ENCODE data around the gene ZFP1. TPM values are rescaled to one million over a fixed set of nuclear protein-coding genes. Genes with fewer than 3 reads are reported as not detected.

Gene ZFP1
- total and polyA plus RNA-seq, 9 of the 15 experiments (the other 6 are each of a cell fraction or from before 2014, with no cell fraction given) = 2.6 to 14.7 (median 11.6) TPM

DNA sequence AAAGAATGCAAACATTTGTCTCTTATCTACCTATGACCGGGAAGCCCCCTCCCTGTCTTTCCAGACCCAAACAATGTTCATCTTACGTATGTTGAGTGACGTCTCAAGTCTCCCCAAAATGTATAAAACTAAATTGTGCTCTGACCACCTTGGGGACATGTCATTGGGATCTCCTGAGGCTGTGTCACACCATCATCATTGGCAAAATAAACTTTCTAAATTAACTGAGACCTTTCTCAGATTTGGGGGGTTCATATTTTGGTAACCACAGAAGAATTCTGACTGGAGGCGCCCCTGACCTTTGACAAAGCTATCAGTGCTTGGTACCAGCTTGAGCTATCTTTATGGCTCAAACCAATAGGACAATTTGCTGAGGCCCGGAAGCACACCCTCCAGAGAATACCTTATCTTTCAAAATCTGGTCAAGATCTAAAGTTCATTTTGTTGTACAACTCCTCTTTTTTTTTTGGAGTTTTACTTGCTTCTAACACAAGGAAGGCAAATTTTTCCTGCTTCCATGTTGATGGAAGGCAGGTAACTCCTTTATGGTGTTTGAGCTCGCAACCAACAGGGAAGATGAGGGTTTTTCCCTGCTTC is 29.3 kb upstream of the ZFP1 start (continued):
- TF ChIP-seq, protein P1, sequence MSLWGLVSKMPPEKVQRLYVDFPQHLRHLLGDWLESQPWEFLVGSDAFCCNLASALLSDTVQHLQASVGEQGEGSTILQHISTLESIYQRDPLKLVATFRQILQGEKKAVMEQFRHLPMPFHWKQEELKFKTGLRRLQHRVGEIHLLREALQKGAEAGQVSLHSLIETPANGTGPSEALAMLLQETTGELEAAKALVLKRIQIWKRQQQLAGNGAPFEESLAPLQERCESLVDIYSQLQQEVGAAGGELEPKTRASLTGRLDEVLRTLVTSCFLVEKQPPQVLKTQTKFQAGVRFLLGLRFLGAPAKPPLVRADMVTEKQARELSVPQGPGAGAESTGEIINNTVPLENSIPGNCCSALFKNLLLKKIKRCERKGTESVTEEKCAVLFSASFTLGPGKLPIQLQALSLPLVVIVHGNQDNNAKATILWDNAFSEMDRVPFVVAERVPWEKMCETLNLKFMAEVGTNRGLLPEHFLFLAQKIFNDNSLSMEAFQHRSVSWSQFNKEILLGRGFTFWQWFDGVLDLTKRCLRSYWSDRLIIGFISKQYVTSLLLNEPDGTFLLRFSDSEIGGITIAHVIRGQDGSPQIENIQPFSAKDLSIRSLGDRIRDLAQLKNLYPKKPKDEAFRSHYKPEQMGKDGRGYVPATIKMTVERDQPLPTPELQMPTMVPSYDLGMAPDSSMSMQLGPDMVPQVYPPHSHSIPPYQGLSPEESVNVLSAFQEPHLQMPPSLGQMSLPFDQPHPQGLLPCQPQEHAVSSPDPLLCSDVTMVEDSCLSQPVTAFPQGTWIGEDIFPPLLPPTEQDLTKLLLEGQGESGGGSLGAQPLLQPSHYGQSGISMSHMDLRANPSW (CRISPR knock-in tag; IDR thresholded peaks at IDR 0.05) = no peak
- TF ChIP-seq, protein P2, sequence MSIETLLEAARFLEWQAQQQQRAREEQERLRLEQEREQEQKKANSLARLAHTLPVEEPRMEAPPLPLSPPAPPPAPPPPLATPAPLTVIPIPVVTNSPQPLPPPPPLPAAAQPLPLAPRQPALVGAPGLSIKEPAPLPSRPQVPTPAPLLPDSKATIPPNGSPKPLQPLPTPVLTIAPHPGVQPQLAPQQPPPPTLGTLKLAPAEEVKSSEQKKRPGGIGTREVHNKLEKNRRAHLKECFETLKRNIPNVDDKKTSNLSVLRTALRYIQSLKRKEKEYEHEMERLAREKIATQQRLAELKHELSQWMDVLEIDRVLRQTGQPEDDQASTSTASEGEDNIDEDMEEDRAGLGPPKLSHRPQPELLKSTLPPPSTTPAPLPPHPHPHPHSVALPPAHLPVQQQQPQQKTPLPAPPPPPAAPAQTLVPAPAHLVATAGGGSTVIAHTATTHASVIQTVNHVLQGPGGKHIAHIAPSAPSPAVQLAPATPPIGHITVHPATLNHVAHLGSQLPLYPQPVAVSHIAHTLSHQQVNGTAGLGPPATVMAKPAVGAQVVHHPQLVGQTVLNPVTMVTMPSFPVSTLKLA (conservative IDR thresholded peaks at IDR 0.05) = no peak
- TF ChIP-seq HOXB6 (CRISPR knock-in tag; IDR thresholded peaks at IDR 0.05; ENCODE audit: borderline replicate concordance) (no peak), HSF4 (CRISPR knock-in tag; IDR thresholded peaks at IDR 0.05; ENCODE audit: borderline replicate concordance) (no peak), ZNF57 (CRISPR knock-in tag; IDR thresholded peaks at IDR 0.05) (no peak), PCBP1 (IDR thresholded peaks at IDR 0.05; ENCODE audit: low read depth, low read length, poor library complexity, severe bottlenecking) (no peak)
- TF ChIP-seq, protein P3, sequence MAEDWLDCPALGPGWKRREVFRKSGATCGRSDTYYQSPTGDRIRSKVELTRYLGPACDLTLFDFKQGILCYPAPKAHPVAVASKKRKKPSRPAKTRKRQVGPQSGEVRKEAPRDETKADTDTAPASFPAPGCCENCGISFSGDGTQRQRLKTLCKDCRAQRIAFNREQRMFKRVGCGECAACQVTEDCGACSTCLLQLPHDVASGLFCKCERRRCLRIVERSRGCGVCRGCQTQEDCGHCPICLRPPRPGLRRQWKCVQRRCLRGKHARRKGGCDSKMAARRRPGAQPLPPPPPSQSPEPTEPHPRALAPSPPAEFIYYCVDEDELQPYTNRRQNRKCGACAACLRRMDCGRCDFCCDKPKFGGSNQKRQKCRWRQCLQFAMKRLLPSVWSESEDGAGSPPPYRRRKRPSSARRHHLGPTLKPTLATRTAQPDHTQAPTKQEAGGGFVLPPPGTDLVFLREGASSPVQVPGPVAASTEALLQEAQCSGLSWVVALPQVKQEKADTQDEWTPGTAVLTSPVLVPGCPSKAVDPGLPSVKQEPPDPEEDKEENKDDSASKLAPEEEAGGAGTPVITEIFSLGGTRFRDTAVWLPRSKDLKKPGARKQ (CRISPR knock-in tag; IDR thresholded peaks at IDR 0.05) = no peak

Measured in K562 (cell line).